PC-3 (cell line): ENCODE results near the gene CDKN1A. TPM values are rescaled to one million over a fixed set of nuclear protein-coding genes. Genes with fewer than 3 reads are reported as not detected.

Experiments
- ATAC-seq: fragments of 200-7000 bp; cut with Tn5 transposase; 2 replicates; pipeline ENCODE4 v1.9.1; 2020; ENCODE audit warnings: mild to moderate bottlenecking, moderate library complexity
- BruUV-seq: library from RNA; stranded (reverse); fragments of 400-500 nt; replicated peaks from 2 replicates; lab custom pipeline; 2021; lab: Mats Ljungman, UMichigan
- CTCF ChIA-PET: fragments of 300-600 bp; sonication (Branson Sonifier 250); formaldehyde crosslinking; loops from one replicate; lab custom pipeline; 2022; ENCODE audit warnings: antibody characterized with exemption; lab: Charles Lee
- POLR2A ChIA-PET: fragments of 300-600 bp; sonication (Branson Sonifier 250); formaldehyde crosslinking; loops from one replicate; lab custom pipeline; 2022; ENCODE audit warnings: antibody characterized with exemption; ENCODE audit not compliant: unreplicated experiment; lab: Charles Lee
- DNase-seq: peaks from one replicate; pipeline ENCODE4 v3.0.0-alpha.2; 2015
- H2AFZ ChIP-seq: fragments of 300-600 bp; sonication (generic); 2 replicates; pipeline ENCODE4 v1.6.0; 2016; ENCODE audit warnings: antibody characterized with exemption, low read length
- H3F3A ChIP-seq: fragments of 300-600 bp; sonication (generic); one replicate; pipeline ENCODE4 v1.6.0; 2017; ENCODE audit warnings: antibody characterized with exemption, low read length, control low read depth, mild to moderate bottlenecking; ENCODE audit not compliant: unreplicated experiment
- H3K27ac ChIP-seq: fragments of 300-600 bp; sonication (generic); 2 replicates; pipeline ENCODE4 v1.5.1; 2016; ENCODE audit warnings: mild to moderate bottlenecking, low read length
- H3K27me3 ChIP-seq: fragments of 300-600 bp; sonication (generic); 2 replicates; pipeline ENCODE4 v1.6.1; 2016; ENCODE audit warnings: low read length, mixed read lengths
- H3K36me3 ChIP-seq: fragments of 300-600 bp; sonication (generic); 2 replicates; pipeline ENCODE4 v1.6.1; 2016; ENCODE audit warnings: low read depth, mixed run types, low read length, mixed read lengths
- H3K4me1 ChIP-seq: fragments of 300-600 bp; sonication (generic); 2 replicates; pipeline ENCODE4 v1.5.1; 2016; ENCODE audit warnings: low read length; ENCODE audit not compliant: insufficient read depth
- H3K4me2 ChIP-seq: fragments of 300-600 bp; sonication (generic); 2 replicates; pipeline ENCODE4 v1.6.0; 2016; ENCODE audit warnings: low read length
- H3K4me3 ChIP-seq: fragments of 300-600 bp; sonication (generic); 2 replicates; pipeline ENCODE4 v1.5.1; 2016; ENCODE audit warnings: mild to moderate bottlenecking, low read length, mixed read lengths
- H3K79me2 ChIP-seq: fragments of 300-600 bp; sonication (generic); 2 replicates; pipeline ENCODE4 v1.6.1; 2017; ENCODE audit warnings: low read length, mixed read lengths
- H3K9ac ChIP-seq: fragments of 300-600 bp; sonication (generic); 2 replicates; pipeline ENCODE4 v1.6.0; 2016; ENCODE audit warnings: mild to moderate bottlenecking, low read length
- H3K9me2 ChIP-seq: fragments of 300-600 bp; sonication (generic); replicated peaks from 2 replicates; pipeline ENCODE4 v1.6.1; 2016; ENCODE audit warnings: mixed run types, low read length, mixed read lengths
- H3K9me3 ChIP-seq: fragments of 300-600 bp; sonication (generic); 2 replicates; pipeline ENCODE4 v1.6.1; 2016; ENCODE audit warnings: low read length, mixed read lengths
- H4K20me1 ChIP-seq: fragments of 300-600 bp; sonication (generic); 2 replicates; pipeline ENCODE4 v1.6.1; 2016; ENCODE audit warnings: low read length, mixed read lengths
- CTCF ChIP-seq: fragments of 300-600 bp; sonication (generic); conservative IDR thresholded peaks from 2 replicates; pipeline ENCODE4 v1.5.1; 2017; ENCODE audit warnings: antibody characterized with exemption, low read depth, mild to moderate bottlenecking, low read length
- EZH2 ChIP-seq: fragments of 300-600 bp; sonication (generic); IDR thresholded peaks from one replicate; pipeline ENCODE4 v1.6.1; 2017; ENCODE audit warnings: antibody characterized with exemption, mild to moderate bottlenecking, low read length; ENCODE audit not compliant: unreplicated experiment
- EZH2phosphoT487 ChIP-seq: fragments of 300-600 bp; sonication (generic); IDR thresholded peaks from 2 replicates; pipeline ENCODE4 v1.6.1; 2018; ENCODE audit warnings: mild to moderate bottlenecking, antibody characterized with exemption, low read length, borderline replicate concordance
- intact Hi-C: fragments of 100-400 bp; cut with micrococcal nuclease; formaldehyde crosslinking; loops from 2 replicates; pipeline ENCODE4 v1.9.0; 2023
- total RNA-seq: library from RNA; depleted of rRNA; stranded (reverse); fragments of >200 nt; gene quantifications from 2 replicates; pipeline ENCODE4 v1.2.3, GENCODE V29; 2014

CDKN1A gene
- total RNA-seq, 1 experiment from 2014 or later: 79.5 TPM

- H3K9me3 ChIP-seq: no peaks in the 10 kb centered on the region
- POLR2A ChIA-PET: no interaction called here
- no peak overlapping the region for H3K4me2 ChIP-seq
- no peaks in the 10 kb centered on the region for H4K20me1 ChIP-seq
- H3F3A ChIP-seq: no peaks in the 10 kb centered on the region
- H3K4me1 ChIP-seq: peaks cover 11% of the 10 kb centered on the region
- no peaks in the 10 kb centered on the region for H3K36me3 ChIP-seq
- CTCF ChIA-PET: no interaction called here
- no peaks in the 10 kb centered on the region for H3K9me2 ChIP-seq
- no peaks in the 10 kb centered on the region for H3K27me3 ChIP-seq
- no TSS peak for BruUV-seq
- no peak overlapping the region for H3K27ac ChIP-seq
- TF ChIP-seq EZH2phosphoT487 (no peak), CTCF (no peak), EZH2 (no peak)
- ATAC-seq (no peak), DNase-seq (no peak)
- no peaks in the 10 kb centered on the region for H3K79me2 ChIP-seq
- H3K9ac ChIP-seq: no peak overlapping the region
- H2AFZ ChIP-seq: no peak overlapping the region
- H3K4me3 ChIP-seq: no peak overlapping the region
- intact Hi-C loops: no loop called here
Observed at GRCh38 chr6:36669002-36669401, 9.5 kb upstream of the CDKN1A start.

- H3K9me3 ChIP-seq: no peaks in the 10 kb centered on the region
- intact Hi-C loops: no loop called here
- TF ChIP-seq EZH2 (no peak), EZH2phosphoT487 (no peak), CTCF (no peak)
- H3K9me2 ChIP-seq: no peaks in the 10 kb centered on the region
- ATAC-seq (no peak), DNase-seq (no peak)
- no peaks in the 10 kb centered on the region for H3F3A ChIP-seq
- POLR2A ChIA-PET: no interaction called here
- CTCF ChIA-PET: no interaction called here
- no peak overlapping the region for H3K4me2 ChIP-seq
- H2AFZ ChIP-seq: no peak overlapping the region
- BruUV-seq: no TSS peak
- H4K20me1 ChIP-seq: no peaks in the 10 kb centered on the region
- no peak overlapping the region for H3K9ac ChIP-seq
- peaks cover 11% of the 10 kb centered on the region for H3K4me1 ChIP-seq
- H3K79me2 ChIP-seq: no peaks in the 10 kb centered on the region
- H3K36me3 ChIP-seq: no peaks in the 10 kb centered on the region
- no peak overlapping the region for H3K27ac ChIP-seq
- H3K4me3 ChIP-seq: no peak overlapping the region
- H3K27me3 ChIP-seq: no peaks in the 10 kb centered on the region
Observed at GRCh38 chr6:36670271-36670670, 8.2 kb upstream of the CDKN1A start.

DNA sequence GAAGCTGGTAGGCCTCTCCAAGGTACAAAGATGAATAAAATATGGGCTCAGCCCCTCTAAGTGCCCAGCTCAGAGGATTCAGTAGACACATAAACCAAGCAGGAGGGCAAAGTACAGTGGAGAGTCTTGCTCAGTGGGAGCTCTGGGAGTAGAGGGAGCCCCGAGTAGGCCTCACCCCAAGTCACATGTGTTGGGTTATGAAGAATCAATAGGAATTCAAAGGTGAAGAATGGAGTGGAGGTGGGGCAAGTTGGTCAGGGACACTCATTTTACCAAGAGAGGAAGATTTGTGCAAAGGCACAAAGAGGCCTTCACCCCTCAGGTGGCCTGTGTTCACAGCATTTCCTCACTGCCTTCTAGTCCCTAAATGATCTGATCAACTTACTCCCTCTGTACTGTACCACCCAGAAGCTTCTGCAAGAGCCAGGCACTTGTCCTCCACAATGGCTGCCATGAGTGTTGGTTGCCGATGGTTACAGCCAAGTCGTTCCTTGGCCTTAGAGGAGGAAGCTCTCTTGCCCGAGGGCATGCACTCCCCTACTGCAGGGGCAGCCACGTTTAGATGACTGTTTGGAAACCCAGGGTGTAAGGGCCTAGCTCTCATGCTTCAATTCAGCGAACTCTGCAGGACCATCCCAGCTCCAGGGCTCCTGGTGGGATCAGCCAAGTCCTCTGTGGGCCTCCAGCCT is 6.7 kb upstream of the CDKN1A start:
- Histone ChIP-seq H3K9ac (no peak overlapping the region), H3K27ac (no peak overlapping the region), H3K4me1 (peaks cover 7% of the 10 kb centered on the region), H3K36me3 (no peaks in the 10 kb centered on the region), H3K27me3 (no peaks in the 10 kb centered on the region), H3K4me2 (no peak overlapping the region), H4K20me1 (no peaks in the 10 kb centered on the region), H3K4me3 (no peak overlapping the region), H3K79me2 (no peaks in the 10 kb centered on the region), H2AFZ (no peak overlapping the region), H3F3A (no peaks in the 10 kb centered on the region), H3K9me2 (no peaks in the 10 kb centered on the region), H3K9me3 (no peaks in the 10 kb centered on the region)
- ChIA-PET POLR2A (no interaction called here), CTCF (no interaction called here)
- BruUV-seq: no TSS peak
- no peak for DNase-seq
- ATAC-seq: no peak
- TF ChIP-seq EZH2 (no peak), EZH2phosphoT487 (no peak), CTCF (no peak)
- intact Hi-C loops: no loop called here
